SK-N-SH (cell line): Measurements from ENCODE around the gene CYB561A3. TPM values are rescaled to one million over a fixed set of nuclear protein-coding genes. Genes with fewer than 3 reads are reported as not detected.

ENCODE experiments used
- CTCF ChIA-PET: fragments of 300-600, 350-600 bp; formaldehyde crosslinking; extraction: SDS; loops from one replicate; lab custom pipeline; 2021; lab: Yijun Ruan, JAX
- POLR2A ChIA-PET: fragments of 350-600 bp; sonication (Branson Sonifier 250); formaldehyde crosslinking; extraction: SDS; loops from one replicate; lab custom pipeline; 2020; ENCODE audit warnings: antibody characterized with exemption, inconsistent platforms; lab: Yijun Ruan, JAX
- DNase-seq: peaks from one replicate; pipeline ENCODE4 v3.0.0; 2012
- H2AFZ ChIP-seq: fragments of 200-600 bp; sonication (generic); 2 replicates; pipeline ENCODE4 v1.8.1; 2016; ENCODE audit warnings: antibody characterized with exemption, mild to moderate bottlenecking, low read depth
- H3F3A ChIP-seq: fragments of 200-600 bp; sonication (generic); replicated peaks from 2 replicates; pipeline ENCODE3; 2016; ENCODE audit warnings: antibody characterized with exemption, mild to moderate bottlenecking; ENCODE audit not compliant: insufficient read depth
- H3K27ac ChIP-seq, 2 experiments: fragments of 200-500 bp in 1 of 2; fragments of 200-600 bp in 1 of 2; sonication (Bioruptor generic) in 1 of 2; sonication (generic), shearing (Covaris generic) in 1 of 2; 2 replicates each; pipeline versions ENCODE4 v1.5.1 to v1.6.1; 2014 to 2016; ENCODE audit warnings: low read depth in 2 of 2, inconsistent platforms in 1 of 2, low read length in 1 of 2, mild to moderate bottlenecking in 1 of 2, mixed read lengths in 1 of 2
- H3K27me3 ChIP-seq: fragments of 200-600 bp; sonication (generic), shearing (Covaris generic); 2 replicates; pipeline ENCODE4 v1.6.1; 2016; ENCODE audit warnings: mixed run types; ENCODE audit not compliant: insufficient read depth
- H3K36me3 ChIP-seq, 2 experiments: fragments of 200-500 bp in 1 of 2; fragments of 200-600 bp in 1 of 2; sonication (Bioruptor generic) in 1 of 2; sonication (generic) in 1 of 2; replicated peaks in 1 of 2; 2 replicates each; pipeline versions ENCODE3 to v1.5.1; 2014 to 2016; ENCODE audit warnings: low read length in 1 of 2, mild to moderate bottlenecking in 1 of 2; ENCODE audit not compliant: insufficient read depth in 2 of 2, control insufficient read depth in 1 of 2
- H3K4me1 ChIP-seq, 2 experiments: fragments of 200-500 bp in 1 of 2; fragments of 200-600 bp in 1 of 2; sonication (Bioruptor generic) in 1 of 2; sonication (generic), shearing (Covaris generic) in 1 of 2; 2 replicates each; pipeline versions ENCODE4 v1.5.1 to v1.6.1; 2014 to 2016; ENCODE audit warnings: low read depth in 1 of 2, low read length in 1 of 2, mixed run types in 1 of 2; ENCODE audit not compliant: insufficient read depth in 2 of 2, control insufficient read depth in 1 of 2
- H3K4me2 ChIP-seq: fragments of 200-600 bp; sonication (generic), shearing (Covaris generic); 2 replicates; pipeline ENCODE4 v1.6.1; 2017; ENCODE audit warnings: mixed run types
- H3K4me3 ChIP-seq, 2 experiments: fragments of 200-500 bp in 1 of 2; fragments of 200-600 bp in 1 of 2; sonication (Bioruptor generic) in 1 of 2; sonication (generic), shearing (Covaris generic) in 1 of 2; 2 replicates each; pipeline versions ENCODE4 v1.5.1 to v1.8.1; 2014 to 2016; ENCODE audit warnings: low read depth in 2 of 2, inconsistent platforms in 1 of 2, low read length in 1 of 2, mild to moderate bottlenecking in 1 of 2, mixed read lengths in 1 of 2, moderate library complexity in 1 of 2
- H3K79me2 ChIP-seq: fragments of 200-600 bp; sonication (generic); 2 replicates; pipeline ENCODE4 v1.8.1; 2017; ENCODE audit warnings: mild to moderate bottlenecking; ENCODE audit not compliant: insufficient read depth
- H3K9ac ChIP-seq: fragments of 200-600 bp; sonication (generic); 2 replicates; pipeline ENCODE4 v1.6.1; 2017; ENCODE audit warnings: mixed run types
- H3K9me2 ChIP-seq: fragments of 200-600 bp; sonication (generic); 2 replicates; pipeline ENCODE4 v1.6.1; 2017; ENCODE audit warnings: mixed run types
- H3K9me3 ChIP-seq: fragments of 200-600 bp; sonication (generic); 2 replicates; pipeline ENCODE4 v1.6.1; 2017; ENCODE audit warnings: mixed run types, mild to moderate bottlenecking, moderate library complexity
- H4K20me1 ChIP-seq: fragments of 200-600 bp; sonication (generic); 2 replicates; pipeline ENCODE4 v1.6.1; 2017; ENCODE audit warnings: mild to moderate bottlenecking, mixed run types; ENCODE audit not compliant: insufficient read depth
- CTCF ChIP-seq: fragments of 200-600 bp; sonication (generic); IDR thresholded peaks from 2 replicates; pipeline ENCODE4 v1.6.1; 2017; ENCODE audit warnings: antibody characterized with exemption, mild to moderate bottlenecking, moderate library complexity
- EP300 ChIP-seq, 2 experiments: IDR thresholded peaks; 2 replicates each; pipeline versions ENCODE4 v1.4.0 to v1.6.1; 2012; ENCODE audit warnings: borderline replicate concordance in 1 of 2, low read depth in 1 of 2, low read length in 1 of 2
- FOSL2 ChIP-seq: IDR thresholded peaks from 2 replicates; pipeline ENCODE4 v1.4.0; 2012; ENCODE audit warnings: low read depth, mild to moderate bottlenecking, moderate library complexity, borderline replicate concordance
- FOXJ3 ChIP-seq: sonication (generic); formaldehyde crosslinking; IDR thresholded peaks from 2 replicates; pipeline ENCODE4 v1.5.1; 2020; ENCODE audit warnings: mild to moderate bottlenecking, missing genetic modification reagents
- FOXM1 ChIP-seq: IDR thresholded peaks from 2 replicates; pipeline ENCODE4 v1.4.0; 2012; ENCODE audit warnings: low read depth, mild to moderate bottlenecking
- GATA2 ChIP-seq: sonication (generic); formaldehyde crosslinking; IDR thresholded peaks from 2 replicates; pipeline ENCODE4 v1.5.0; 2020; ENCODE audit warnings: mild to moderate bottlenecking, missing genetic modification reagents
- IRF3 ChIP-seq: fragments of 150-350 bp; IDR thresholded peaks from 2 replicates; pipeline ENCODE4 v1.6.1; 2016; ENCODE audit warnings: mild to moderate bottlenecking, low read depth, low read length
- MEF2A ChIP-seq: IDR thresholded peaks from 2 replicates; pipeline ENCODE4 v1.4.0; 2012; ENCODE audit warnings: low read depth, borderline replicate concordance
- MXI1 ChIP-seq: IDR thresholded peaks from 2 replicates; pipeline ENCODE4 v1.6.1; 2012; ENCODE audit warnings: mild to moderate bottlenecking, low read depth, low read length, improper control_type of control experiment
- NRF1 ChIP-seq: IDR thresholded peaks from 2 replicates; pipeline ENCODE4 v1.6.1; 2012; ENCODE audit warnings: low read depth, mild to moderate bottlenecking, low read length
- PBX3 ChIP-seq: IDR thresholded peaks from 2 replicates; pipeline ENCODE4; 2012
- POLR2AphosphoS5 ChIP-seq: IDR thresholded peaks from 2 replicates; pipeline ENCODE4 v1.6.1; 2012; ENCODE audit warnings: low read depth, low read length
- RAD21 ChIP-seq: IDR thresholded peaks from 2 replicates; pipeline ENCODE4 v1.6.1; 2012; ENCODE audit warnings: mild to moderate bottlenecking, low read length
- SIN3A ChIP-seq: IDR thresholded peaks from 2 replicates; pipeline ENCODE4 v1.6.1; 2012; ENCODE audit warnings: low read depth, mild to moderate bottlenecking, low read length, moderate library complexity, borderline replicate concordance
- SMC3 ChIP-seq: IDR thresholded peaks from 2 replicates; pipeline ENCODE4 v1.6.1; 2012; ENCODE audit warnings: low read depth, low read length, improper control_type of control experiment
- TAF1 ChIP-seq: IDR thresholded peaks from 2 replicates; pipeline ENCODE4 v1.6.1; 2012; ENCODE audit warnings: low read depth, mild to moderate bottlenecking, low read length, moderate library complexity, borderline replicate concordance
- TCF12 ChIP-seq: IDR thresholded peaks from 2 replicates; pipeline ENCODE4 v1.4.0; 2012
- TEAD4 ChIP-seq: IDR thresholded peaks from 2 replicates; pipeline ENCODE4 v1.4.0; 2012; ENCODE audit warnings: mild to moderate bottlenecking, borderline replicate concordance; ENCODE audit not compliant: insufficient read depth
- USF2 ChIP-seq: fragments of 150-350 bp; IDR thresholded peaks from 2 replicates; pipeline ENCODE4 v1.6.1; 2017; ENCODE audit warnings: antibody characterized with exemption, low read length, low read depth, borderline replicate concordance
- WGBS: methylation state at CpG from one replicate; pipeline ENCODE4 v1.1.6; 2017; ENCODE audit warnings: low lambda C conversion rate; 5-methylcytosine and 5-hydroxymethylcytosine counted together
- polyA plus RNA-seq, 3 experiments: library from polyadenylated mRNA; depleted of rRNA; stranded (reverse); fragments of >200 nt; gene quantifications; 2 replicates each; pipeline ENCODE4 v1.2.3, GENCODE V29; 2012

CYB561A3 gene
- polyA plus RNA-seq, 1 of the 3 experiments (the other 2 are of a cell fraction) = 76.4 TPM

- Histone ChIP-seq H3K36me3 (peaks cover 0 to 8% of the 10 kb centered on the region in 2 experiments), H3K4me1 (peaks cover 0 to 7% of the 10 kb centered on the region in 2 experiments; a peak in 1 of 4 replicates), H3K27me3 (no peaks in the 10 kb centered on the region), H3K9me3 (no peaks in the 10 kb centered on the region), H3K4me3 (no peak overlapping the region), H4K20me1 (no peaks in the 10 kb centered on the region), H3K9ac (no peak overlapping the region), H2AFZ (no peak overlapping the region), H3K79me2 (no peaks in the 10 kb centered on the region), H3K4me2 (no peak overlapping the region), H3F3A (no peaks in the 10 kb centered on the region), H3K9me2 (no peaks in the 10 kb centered on the region), H3K27ac (no peak overlapping the region)
- ChIA-PET POLR2A (interaction anchor here (1.0 to 2.1 kb wide), 2 partner anchors 11 to 19 kb away, joined by 3 to 9 read pairs; partner anchors contain the start of genes CYB561A3 and TMEM138), CTCF (interaction anchor here (1.3 to 8.6 kb wide), 3 partner anchors 11 to 127 kb away, joined by 4 to 300 read pairs (median 9); partner anchors contain the start of genes DDB1, TKFC and TMEM216)
- 96% methylated on average over 9 of the region's 9 CpGs for WGBS
- no peak for DNase-seq
- TF ChIP-seq FOXM1 (no peak), NRF1 (no peak), EP300 (IDR thresholded peaks at IDR 0.05; ENCODE audit: borderline replicate concordance in 1 of 2, low read depth in 1 of 2, low read length in 1 of 2) (no peak), GATA2 (CRISPR knock-in tag) (no peak), TEAD4 (no peak), IRF3 (no peak), SIN3A (no peak), POLR2AphosphoS5 (no peak), MXI1 (no peak), SMC3 (no peak), FOSL2 (no peak), CTCF (no peak), FOXJ3 (CRISPR knock-in tag) (no peak), MEF2A (no peak), TAF1 (no peak), RAD21 (no peak), TCF12 (no peak), USF2 (no peak), PBX3 (no peak)
Observed at GRCh38 chr11:61380884-61381283, 19.2 kb upstream of the CYB561A3 start.
